WTC11 (cell line): ENCODE results near the gene KIRREL3. TPM values are rescaled to one million over a fixed set of nuclear protein-coding genes. Genes with fewer than 3 reads are reported as not detected.
A peak's percentile ranks its signal among the peaks of the same experiment; 100 is the strongest.

ENCODE experiments used
- ATAC-seq: fragments of 200-7000 bp; cut with Tn5 transposase; 2 replicates; pipeline ENCODE4 v1.10.0; 2021; ENCODE audit warnings: mild to moderate bottlenecking, moderate library complexity
- CTCF ChIA-PET: fragments of 300-600 bp; sonication (Branson Sonifier 250); formaldehyde crosslinking; loops from one replicate; lab custom pipeline; 2021; ENCODE audit warnings: antibody characterized with exemption; lab: Charles Lee
- POLR2A ChIA-PET: fragments of 350-600 bp; sonication (Branson Sonifier 250); formaldehyde crosslinking; loops from one replicate; lab custom pipeline; 2021; ENCODE audit warnings: antibody characterized with exemption; lab: Charles Lee
- DNase-seq: peaks from one replicate; pipeline ENCODE4 v3.0.0; 2021; ENCODE audit warnings: low spot score
- H3K27ac Mint-ChIP-seq: 2 replicates; pipeline ENCODE4 v1.8.0; 2021; ENCODE audit warnings: mixed read lengths
- H3K27me3 Mint-ChIP-seq: 2 replicates; pipeline ENCODE4 v1.8.0; 2021; ENCODE audit warnings: low read depth, mild to moderate bottlenecking, moderate library complexity, mixed read lengths
- H3K36me3 Mint-ChIP-seq: 2 replicates; pipeline ENCODE4 v1.8.0; 2021; ENCODE audit warnings: mixed read lengths
- H3K4me1 Mint-ChIP-seq: 2 replicates; pipeline ENCODE4 v1.8.0; 2022; ENCODE audit warnings: mixed read lengths
- H3K4me3 Mint-ChIP-seq: 2 replicates; pipeline ENCODE4 v1.8.0; 2021; ENCODE audit warnings: mild to moderate bottlenecking, moderate library complexity, mixed read lengths
- H3K9me3 Mint-ChIP-seq: 2 replicates; pipeline ENCODE4 v1.8.0; 2021; ENCODE audit warnings: mixed read lengths
- FOXK1 ChIP-seq: sonication (generic); formaldehyde crosslinking; IDR thresholded peaks from 2 replicates; pipeline ENCODE4 v1.8.0; 2022; ENCODE audit warnings: mild to moderate bottlenecking, moderate library complexity, missing genetic modification reagents
- NFE2L1 ChIP-seq: sonication (generic); formaldehyde crosslinking; IDR thresholded peaks from 2 replicates; pipeline ENCODE4 v1.8.1; 2023; ENCODE audit warnings: missing genetic modification reagents
- SMAD3 ChIP-seq: sonication (generic); formaldehyde crosslinking; IDR thresholded peaks from 2 replicates; pipeline ENCODE4 v1.8.0; 2022; ENCODE audit warnings: missing genetic modification reagents, mild to moderate bottlenecking, borderline replicate concordance
- SP1 ChIP-seq: sonication (generic); formaldehyde crosslinking; conservative IDR thresholded peaks from 2 replicates; pipeline ENCODE4 v1.8.1; 2022; ENCODE audit warnings: missing genetic modification reagents
- ZNF232 ChIP-seq: sonication (generic); formaldehyde crosslinking; IDR thresholded peaks from 2 replicates; pipeline ENCODE4 v1.8.0; 2022; ENCODE audit warnings: mild to moderate bottlenecking, missing genetic modification reagents
- ZNF423 ChIP-seq: fragments of 250-450 bp; sonication (Bioruptor Pico); IDR thresholded peaks from 2 replicates; pipeline ENCODE4 v2.1.2; 2022; ENCODE audit warnings: mild to moderate bottlenecking, moderate library complexity
- ZNF671 ChIP-seq: fragments of 250-450 bp; sonication (Bioruptor Pico); IDR thresholded peaks from 2 replicates; pipeline ENCODE4 v1.8.0; 2021; ENCODE audit warnings: mild to moderate bottlenecking
- total RNA-seq: library from RNA; stranded (reverse); gene quantifications from 3 replicates; pipeline ENCODE4 v1.2.3, GENCODE V29; 2021
- TF ChIP-seq, protein P1 (sequence below): sonication (generic); formaldehyde crosslinking; IDR thresholded peaks from 2 replicates; pipeline ENCODE4 v1.8.1; 2022; ENCODE audit warnings: low read depth, mild to moderate bottlenecking, moderate library complexity, missing genetic modification reagents, borderline replicate concordance
- TF ChIP-seq, protein P2 (sequence below): fragments of 250-450 bp; sonication (Bioruptor Pico); conservative IDR thresholded peaks from 2 replicates; pipeline ENCODE4 v1.9.0; 2021; ENCODE audit warnings: mild to moderate bottlenecking
- TF ChIP-seq, protein P3 (sequence below): sonication (generic); formaldehyde crosslinking; IDR thresholded peaks from 2 replicates; pipeline ENCODE4 v1.8.1; 2022; ENCODE audit warnings: missing genetic modification reagents, borderline replicate concordance

KIRREL3 gene
- total RNA-seq, 1 experiment from 2014 or later: 0.59 TPM

DNA sequence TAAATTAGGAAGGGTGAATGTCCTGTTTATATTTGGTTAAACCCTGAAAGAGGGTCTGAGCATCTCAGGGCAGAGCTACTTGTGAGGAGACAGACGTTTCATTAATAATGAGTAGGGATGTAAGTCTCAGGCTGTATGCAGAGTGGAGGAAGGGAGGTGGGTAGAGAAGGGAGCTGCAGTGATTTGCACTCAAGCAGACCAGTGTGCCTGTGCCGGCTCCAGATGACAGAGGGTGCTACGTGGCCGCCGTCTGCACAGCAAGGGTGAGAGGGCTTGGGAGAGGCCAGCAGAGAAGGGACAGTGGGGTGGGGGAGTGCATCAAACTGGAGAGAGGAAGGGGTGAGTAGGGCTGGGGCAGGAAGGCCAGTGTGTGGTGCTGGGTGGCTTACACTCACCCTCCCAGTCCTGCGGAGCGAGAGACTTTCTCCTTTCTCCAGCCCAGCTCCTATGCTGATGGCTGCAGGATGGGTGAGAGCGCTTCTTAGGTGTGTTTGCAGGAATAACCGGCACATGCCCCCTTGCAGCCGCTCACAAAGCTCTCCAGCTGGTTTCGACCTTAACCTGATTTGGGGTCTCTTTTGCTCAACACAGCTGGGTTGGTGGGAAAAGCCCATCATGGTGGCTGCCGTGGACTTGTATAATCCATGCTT, 514.5 kb downstream of the KIRREL3 start:
- ATAC-seq (no peak; the same call in 1 of the 2 replicates), DNase-seq (no peak)
- peaks cover 30% of the 10 kb centered on the region for H3K4me1 Mint-ChIP-seq
- CTCF ChIA-PET: interaction anchor here (0.6 to 2.4 kb wide), 8 partner anchors 10 to 182 kb away, joined by 3 to 11 read pairs (median 4); partner anchors contain the start of gene DCPS
- TF ChIP-seq, protein P1, sequence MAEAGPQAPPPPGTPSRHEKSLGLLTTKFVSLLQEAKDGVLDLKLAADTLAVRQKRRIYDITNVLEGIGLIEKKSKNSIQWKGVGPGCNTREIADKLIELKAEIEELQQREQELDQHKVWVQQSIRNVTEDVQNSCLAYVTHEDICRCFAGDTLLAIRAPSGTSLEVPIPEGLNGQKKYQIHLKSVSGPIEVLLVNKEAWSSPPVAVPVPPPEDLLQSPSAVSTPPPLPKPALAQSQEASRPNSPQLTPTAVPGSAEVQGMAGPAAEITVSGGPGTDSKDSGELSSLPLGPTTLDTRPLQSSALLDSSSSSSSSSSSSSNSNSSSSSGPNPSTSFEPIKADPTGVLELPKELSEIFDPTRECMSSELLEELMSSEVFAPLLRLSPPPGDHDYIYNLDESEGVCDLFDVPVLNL: no peak
- no peak for TF ChIP-seq NFE2L1 (CRISPR knock-in tag)
- TF ChIP-seq, protein P2, sequence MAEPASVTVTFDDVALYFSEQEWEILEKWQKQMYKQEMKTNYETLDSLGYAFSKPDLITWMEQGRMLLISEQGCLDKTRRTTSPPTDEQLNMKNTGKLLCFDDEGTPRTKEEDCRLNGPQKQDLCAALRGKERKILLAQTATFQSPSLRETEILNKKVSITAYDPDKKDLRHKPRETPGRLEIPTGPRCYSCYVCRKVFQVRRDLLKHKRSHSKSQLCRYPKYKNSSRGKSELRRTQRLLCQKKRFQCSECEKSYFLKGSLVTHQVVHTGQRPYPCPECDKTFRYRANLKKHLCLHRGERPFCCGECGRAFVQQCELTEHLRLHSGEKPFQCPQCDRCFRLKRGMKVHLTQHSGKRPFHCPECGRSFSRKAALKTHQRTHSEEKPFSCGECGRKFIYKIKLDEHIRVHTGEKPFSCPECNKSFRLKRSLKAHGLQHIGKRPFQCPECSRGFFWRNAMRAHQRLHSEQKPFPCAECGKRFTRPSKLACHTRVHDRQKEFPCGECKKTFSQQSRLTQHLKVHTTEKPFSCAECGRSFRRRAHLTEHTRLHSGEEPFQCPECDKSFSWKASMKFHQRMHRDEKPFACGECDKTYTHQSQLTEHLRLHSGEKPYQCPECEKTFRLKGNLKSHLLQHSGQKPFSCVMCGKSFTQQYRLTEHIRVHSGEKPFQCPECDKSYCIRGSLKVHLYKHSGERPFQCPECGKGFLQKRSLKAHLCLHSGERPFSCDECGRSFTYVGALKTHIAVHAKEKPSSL (CRISPR knock-in tag): no peak
- TF ChIP-seq SMAD3 (CRISPR knock-in tag): no peak
- TF ChIP-seq ZNF423 (CRISPR knock-in tag): no peak
- no peak for TF ChIP-seq ZNF232 (CRISPR knock-in tag)
- H3K9me3 Mint-ChIP-seq: no peaks in the 10 kb centered on the region
- H3K36me3 Mint-ChIP-seq: no peaks in the 10 kb centered on the region
- H3K27me3 Mint-ChIP-seq: no peaks in the 10 kb centered on the region; the same call in 1 of the 2 replicates
- no peak overlapping the region for H3K4me3 Mint-ChIP-seq
- H3K27ac Mint-ChIP-seq: no peak overlapping the region
- POLR2A ChIA-PET: no interaction called here

DNA sequence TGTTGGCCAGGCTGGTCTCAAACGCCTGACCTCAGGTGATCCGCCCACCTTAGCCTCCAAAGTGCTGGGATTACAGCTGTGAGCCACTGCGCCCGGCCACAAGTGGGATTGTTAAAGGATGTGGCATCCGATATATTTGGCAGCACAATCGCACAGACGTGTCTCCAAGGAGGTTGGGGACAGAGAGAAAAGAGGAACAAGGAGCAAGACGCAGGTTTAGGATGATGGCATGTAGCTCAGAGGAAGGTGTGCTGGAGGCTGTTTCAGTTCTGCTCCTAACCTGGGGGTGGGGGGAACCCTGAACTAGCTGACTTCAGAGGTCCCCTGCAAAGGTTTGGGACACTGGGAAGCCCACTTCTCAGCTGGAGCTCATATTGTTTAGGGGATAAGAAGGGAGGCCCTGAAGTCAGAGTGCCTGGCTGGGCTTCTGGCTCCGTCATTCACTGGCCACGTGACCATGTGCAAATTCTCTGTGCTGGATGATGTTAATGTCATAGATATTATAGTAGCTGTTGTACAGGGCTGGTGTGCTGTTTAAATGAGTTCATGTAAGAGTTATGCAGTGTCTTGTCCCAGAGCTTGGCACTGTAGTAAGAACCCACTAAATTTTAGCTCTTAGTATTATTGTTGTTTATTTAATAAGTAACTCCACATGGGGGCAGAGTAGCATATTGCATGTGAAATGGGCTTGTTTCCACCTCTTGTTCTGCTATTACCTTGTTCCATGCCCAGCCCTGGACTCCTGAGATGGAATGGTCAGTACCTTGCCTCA, 515.4 kb downstream of the KIRREL3 start:
- Mint-ChIP-seq H3K9me3 (no peaks in the 10 kb centered on the region), H3K27me3 (no peaks in the 10 kb centered on the region; the same call in 1 of the 2 replicates), H3K4me1 (peaks cover 24% of the 10 kb centered on the region), H3K36me3 (no peaks in the 10 kb centered on the region), H3K4me3 (no peak overlapping the region), H3K27ac (no peak overlapping the region)
- ChIA-PET POLR2A (no interaction called here), CTCF (interaction anchor here (0.6 to 2.4 kb wide), 12 partner anchors 9 to 517 kb away, joined by 3 to 11 read pairs (median 4); partner anchors contain the start of gene DCPS)
- DNase-seq (peak; percentile 0), ATAC-seq (no peak)
- TF ChIP-seq SP1 (no peak), FOXK1 (CRISPR knock-in tag) (no peak)
- TF ChIP-seq, protein P1: no peak
- TF ChIP-seq, protein P3, sequence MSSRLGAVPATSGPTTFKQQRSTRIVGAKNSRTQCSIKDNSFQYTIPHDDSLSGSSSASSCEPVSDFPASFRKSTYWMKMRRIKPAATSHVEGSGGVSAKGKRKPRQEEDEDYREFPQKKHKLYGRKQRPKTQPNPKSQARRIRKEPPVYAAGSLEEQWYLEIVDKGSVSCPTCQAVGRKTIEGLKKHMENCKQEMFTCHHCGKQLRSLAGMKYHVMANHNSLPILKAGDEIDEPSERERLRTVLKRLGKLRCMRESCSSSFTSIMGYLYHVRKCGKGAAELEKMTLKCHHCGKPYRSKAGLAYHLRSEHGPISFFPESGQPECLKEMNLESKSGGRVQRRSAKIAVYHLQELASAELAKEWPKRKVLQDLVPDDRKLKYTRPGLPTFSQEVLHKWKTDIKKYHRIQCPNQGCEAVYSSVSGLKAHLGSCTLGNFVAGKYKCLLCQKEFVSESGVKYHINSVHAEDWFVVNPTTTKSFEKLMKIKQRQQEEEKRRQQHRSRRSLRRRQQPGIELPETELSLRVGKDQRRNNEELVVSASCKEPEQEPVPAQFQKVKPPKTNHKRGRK (CRISPR knock-in tag): no peak

DNA sequence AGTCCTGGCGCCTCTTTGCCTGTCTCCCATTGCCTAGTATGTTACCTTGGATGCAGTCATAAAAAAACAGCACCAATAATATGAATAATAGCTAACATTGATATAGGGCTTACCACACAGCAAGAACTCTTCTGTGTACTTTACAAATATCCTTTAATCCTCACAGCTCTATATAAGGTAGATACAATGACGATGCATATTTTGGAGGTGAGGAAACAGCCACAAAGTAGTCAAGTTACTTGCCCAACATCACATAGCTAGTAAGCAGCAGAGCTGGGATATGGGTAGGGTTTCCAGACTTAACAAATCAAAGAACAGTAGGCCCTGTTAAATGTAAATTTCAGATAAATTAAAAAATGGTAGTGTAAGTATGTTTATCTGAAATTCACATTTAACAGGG, 516.3 kb downstream of the KIRREL3 start:
- Mint-ChIP-seq H3K36me3 (no peaks in the 10 kb centered on the region), H3K9me3 (no peaks in the 10 kb centered on the region), H3K4me1 (peaks cover 16% of the 10 kb centered on the region), H3K4me3 (no peak overlapping the region), H3K27me3 (no peaks in the 10 kb centered on the region), H3K27ac (no peak overlapping the region)
- no peak for ATAC-seq
- CTCF ChIA-PET: interaction anchor here (2.4 kb wide), 1 partner anchor 43 kb away, joined by 11 read pairs; no protein-coding TSS in a partner anchor
- DNase-seq: no peak
- no peak for TF ChIP-seq ZNF671 (CRISPR knock-in tag)
- POLR2A ChIA-PET: no interaction called here
